Left ventricle myocardium superior (tissue), 1 donor: ENCODE measurements around the gene SHISAL2B. TPM values are rescaled to one million over a fixed set of nuclear protein-coding genes. Genes with fewer than 3 reads are reported as not detected.
"Not testable (repeated sequence)": the region's sequence is repeated elsewhere in the genome, so short reads cannot be mapped to it uniquely, and the experiment has no call there.

ENCODE experiments used
- ATAC-seq: fragments of 200-7000 bp; cut with Tn5 transposase; one replicate; pipeline ENCODE4 v1.9.1; 2020; ENCODE audit warnings: mild to moderate bottlenecking, moderate library complexity
- DNase-seq: peaks from one replicate; pipeline ENCODE4 v3.0.0-alpha.2; 2020
- intact Hi-C: fragments of 100-400 bp; cut with micrococcal nuclease; formaldehyde crosslinking; loops from one replicate; pipeline ENCODE4 v1.11.0; 2022
- total RNA-seq: library from RNA; stranded (reverse); fragmentation: NEBNext Ultra II Directional; extraction: Animal tissue kit (Norgen Biotek cat#: 25700); gene quantifications from one replicate; pipeline ENCODE4 v1.2.1, GENCODE V29; 2021
- donor health status: DM: no; HTN: yes; CAD: no; lungs with severe emphysema.

Gene SHISAL2B
- total RNA-seq, 1 donor from 2014 or later: not detected

GRCh38 chr5:64691291-64691690 is 988 bp downstream of the SHISAL2B start:
- no peak for ATAC-seq
- intact Hi-C loops: no loop called here
- DNase-seq: no peak

DNA sequence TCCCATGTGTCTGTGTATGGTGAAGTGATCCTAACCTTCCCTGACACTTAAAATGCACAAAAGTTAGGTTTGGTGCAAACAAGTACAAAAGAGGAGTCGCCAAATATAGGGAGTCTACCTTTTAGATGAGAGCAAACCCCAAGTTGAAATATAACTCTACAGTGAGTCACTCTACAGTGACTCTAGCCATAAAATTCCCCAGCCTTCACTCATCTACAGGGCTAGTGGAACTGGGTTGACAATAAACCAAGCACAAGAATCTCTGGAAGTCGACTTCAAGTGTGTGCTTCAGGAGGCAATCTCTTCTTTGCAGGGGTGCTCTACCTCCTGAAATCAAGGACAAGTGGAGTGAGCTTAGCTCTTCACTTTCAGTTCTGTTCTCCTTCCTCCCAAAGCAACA is 3.3 kb downstream of the SHISAL2B start:
- ATAC-seq: no peak
- intact Hi-C loops: no loop called here

GRCh38 chr5:64696414-64696813 is 6.1 kb downstream of the SHISAL2B start:
- ATAC-seq, intact Hi-C loops, DNase-seq: not testable (repeated sequence)

More for the DNA sequence above, 3.3 kb downstream of the SHISAL2B start:
- DNase-seq: no peak

DNA sequence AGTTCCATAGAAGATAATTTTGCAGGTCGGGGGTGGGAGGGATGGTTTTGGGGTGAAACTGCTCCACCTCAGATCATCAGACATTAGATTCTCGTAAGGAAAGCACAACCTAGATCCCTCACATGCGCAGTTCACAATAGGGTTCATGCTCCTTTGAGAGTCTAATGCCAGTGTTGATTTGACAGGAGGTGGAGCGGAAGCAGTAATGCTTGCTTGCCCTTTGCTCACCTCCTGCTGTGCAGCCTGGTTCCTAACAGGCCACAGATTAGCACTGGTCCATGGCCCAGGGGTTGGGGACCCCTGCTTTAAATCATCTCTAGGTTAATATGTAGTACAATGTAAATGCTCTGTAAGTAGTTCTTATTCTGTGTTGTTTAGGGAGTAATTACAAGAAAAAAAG is 10.5 kb downstream of the SHISAL2B start:
- intact Hi-C loops: no loop called here
- DNase-seq (no peak), ATAC-seq (no peak)

DNA sequence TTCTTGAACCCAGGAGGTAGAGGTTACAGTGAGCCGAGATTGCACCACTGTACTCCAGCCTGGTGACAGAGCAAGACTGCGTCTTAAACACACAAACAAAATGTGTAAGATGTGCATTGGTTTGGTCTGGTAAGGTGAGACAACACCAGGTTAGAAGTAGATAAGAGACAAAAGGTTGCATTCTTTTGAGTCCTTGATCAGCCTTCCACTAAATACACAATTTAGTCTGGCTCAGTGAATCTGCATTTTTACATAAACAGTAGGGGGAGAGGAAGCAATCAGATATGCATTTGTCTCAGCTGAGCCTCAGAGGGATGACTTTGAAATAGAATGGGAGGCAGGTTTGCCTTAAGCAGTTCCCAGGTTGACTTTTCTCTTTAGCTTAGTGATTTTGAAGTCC is 15.8 kb downstream of the SHISAL2B start:
- DNase-seq, intact Hi-C loops, ATAC-seq: not testable (repeated sequence)

- DNase-seq (no peak), ATAC-seq (no peak)
- intact Hi-C loops: no loop called here
These were observed 16.9 kb downstream of the SHISAL2B start for GRCh38 chr5:64707191-64707590.

- intact Hi-C loops, ATAC-seq, DNase-seq: not testable (repeated sequence)
These were observed 24.2 kb downstream of the SHISAL2B start for GRCh38 chr5:64714495-64714894.

GRCh38 chr5:64722588-64722987 is 32.3 kb downstream of the SHISAL2B start:
- DNase-seq (no peak), ATAC-seq (no peak)
- intact Hi-C loops: no loop called here

DNA sequence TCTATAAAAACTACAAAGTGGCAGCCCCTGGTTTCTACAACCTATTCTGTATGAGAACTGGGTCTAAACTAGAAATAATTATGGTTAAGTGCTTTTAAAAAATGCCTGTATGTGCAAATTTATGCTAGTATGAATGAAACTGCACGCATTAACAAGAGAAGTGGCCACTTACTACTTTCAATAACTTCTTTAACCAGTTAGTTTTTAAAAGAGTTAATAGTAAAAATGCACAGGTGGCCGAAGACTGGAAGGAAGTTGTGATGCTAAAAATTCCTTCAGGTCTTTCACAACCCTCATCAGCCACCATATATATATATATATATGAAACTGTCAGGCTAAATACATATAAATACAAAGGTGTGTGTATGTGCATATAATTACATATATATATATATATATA is 36.8 kb downstream of the SHISAL2B start:
- intact Hi-C loops: no loop called here
- ATAC-seq (no peak), DNase-seq (no peak)

GRCh38 chr5:64742411-64742810 is 52.1 kb downstream of the SHISAL2B start:
- ATAC-seq: no peak
- intact Hi-C loops: no loop called here
- no peak for DNase-seq

DNA sequence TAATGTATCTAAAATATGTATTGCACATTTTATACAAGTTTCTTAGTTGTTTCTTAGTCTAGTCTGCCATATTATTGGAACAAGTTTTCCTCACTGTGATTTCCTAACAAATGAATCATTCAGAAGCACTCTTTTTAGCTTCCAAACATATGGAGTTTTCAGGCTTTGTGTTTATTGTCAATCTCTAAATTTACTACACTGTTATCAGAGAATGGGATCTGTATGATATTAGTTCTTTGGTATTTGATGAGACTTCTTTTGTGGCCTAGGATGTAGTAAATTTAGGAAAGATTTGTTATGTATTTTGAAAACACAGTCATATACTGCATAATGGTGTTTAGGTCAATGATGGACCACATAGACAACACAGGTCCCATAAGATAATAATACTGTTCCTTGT is 52.5 kb downstream of the SHISAL2B start:
- DNase-seq (no peak), ATAC-seq (no peak)
- intact Hi-C loops: no loop called here

GRCh38 chr5:64744914-64745313 is 54.6 kb downstream of the SHISAL2B start:
- ATAC-seq (no peak), DNase-seq (no peak)
- intact Hi-C loops: no loop called here

DNA sequence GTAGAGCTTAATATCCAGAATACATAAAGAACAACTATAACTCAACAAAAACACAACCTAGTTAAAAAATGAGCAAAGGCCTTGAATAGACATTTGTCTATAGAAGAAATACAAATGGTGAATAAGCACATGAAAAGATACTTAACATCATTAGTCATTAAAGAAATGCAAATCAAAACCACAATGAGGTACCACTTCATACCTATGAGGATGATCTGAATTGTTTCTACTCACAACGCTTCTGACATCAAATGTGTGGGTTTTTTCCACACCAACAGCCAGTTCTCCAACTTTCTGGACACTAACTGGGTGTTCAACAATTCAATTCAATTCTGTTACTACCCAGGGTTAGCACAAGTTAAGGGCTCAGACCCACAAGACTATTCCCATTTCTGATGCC is 56.1 kb downstream of the SHISAL2B start:
- no peak for ATAC-seq
- intact Hi-C loops: no loop called here
- DNase-seq: no peak

DNA sequence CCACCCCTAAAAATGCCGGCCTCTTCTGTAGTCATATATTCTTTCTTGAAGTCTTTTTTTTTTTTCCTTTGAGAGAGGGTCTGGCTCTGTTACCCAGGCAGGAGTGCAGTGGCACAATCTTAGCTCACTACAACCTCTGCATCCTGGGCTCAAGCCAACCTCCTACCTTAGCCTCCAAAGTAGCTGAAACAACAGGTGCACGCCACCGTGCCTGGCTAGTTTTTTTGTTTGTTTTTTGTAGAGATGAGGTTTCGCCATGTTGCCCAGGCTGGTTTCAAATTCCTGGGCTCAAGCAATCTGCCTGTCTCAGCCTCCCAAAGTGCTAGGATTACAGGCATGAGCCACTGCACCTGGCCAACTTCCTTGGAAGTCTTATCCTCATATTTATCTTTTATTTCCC is 59.1 kb downstream of the SHISAL2B start:
- DNase-seq (no peak), ATAC-seq (no peak)
- intact Hi-C loops: no loop called here

GRCh38 chr5:64754066-64754465 is 63.8 kb downstream of the SHISAL2B start:
- DNase-seq (no peak), ATAC-seq (no peak)
- intact Hi-C loops: no loop called here

- intact Hi-C loops: no loop called here
- DNase-seq (no peak), ATAC-seq (no peak)
These were observed 68.6 kb downstream of the SHISAL2B start for GRCh38 chr5:64758901-64759300.

- no peak for ATAC-seq
- DNase-seq: no peak
- intact Hi-C loops: no loop called here
These were observed 69.8 kb downstream of the SHISAL2B start for GRCh38 chr5:64759960-64760660.

GRCh38 chr5:64763948-64764503 is 73.7 kb downstream of the SHISAL2B start:
- ATAC-seq: no peak
- intact Hi-C loops: no loop called here
- no peak for DNase-seq

- no peak for DNase-seq
- intact Hi-C loops: no loop called here
- ATAC-seq: no peak
These were observed 75.7 kb downstream of the SHISAL2B start for GRCh38 chr5:64765804-64766504.

DNA sequence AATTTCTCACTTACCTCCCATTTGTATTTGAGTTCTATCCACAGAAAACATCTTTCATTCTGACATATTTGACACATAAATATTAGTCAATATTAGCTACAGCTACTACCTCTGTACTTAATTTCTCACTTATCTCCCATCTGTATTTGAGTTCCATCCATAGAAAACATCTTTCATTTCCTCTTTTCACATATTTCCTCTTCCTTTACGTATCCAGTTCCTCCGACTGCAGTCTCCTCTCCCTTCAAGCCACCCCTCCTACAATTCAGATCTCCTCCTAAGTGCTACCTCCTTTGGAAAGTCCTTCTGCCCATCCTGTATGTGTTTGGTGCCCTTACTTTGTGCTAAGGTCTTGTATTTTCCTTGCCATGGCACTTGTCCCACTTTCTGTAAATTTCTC is 76.6 kb downstream of the SHISAL2B start:
- ATAC-seq (no peak), DNase-seq (no peak)
- intact Hi-C loops: no loop called here
